NB4 (cell line): ENCODE measurements around the gene MAIP1.

Experiments used
- CTCF ChIP-seq: IDR thresholded peaks from one replicate; pipeline ENCODE4 v1.5.1; 2012; ENCODE audit warnings: low read depth, low read length
- POLR2A ChIP-seq: IDR thresholded peaks from 2 replicates; pipeline ENCODE4 v1.6.1; 2011; ENCODE audit warnings: mild to moderate bottlenecking; ENCODE audit not compliant: insufficient read length; ENCODE audit errors: extremely low read depth

- no peak for TF ChIP-seq CTCF
- TF ChIP-seq POLR2A = no peak
Observed at GRCh38 chr2:199992296-199992695, 36.9 kb downstream of the MAIP1 start.
